Bronchial epithelial cell (primary cell): ENCODE measurements around the gene IDH3G. TPM values are rescaled to one million over a fixed set of nuclear protein-coding genes. Genes with fewer than 3 reads are reported as not detected.

Experiments
- DNase-seq: peaks from one replicate; pipeline ENCODE4 v3.0.0-alpha.2; 2010; ENCODE audit warnings: low read depth
- FAIRE-seq: peaks from 2 replicates; lab custom pipeline; 2011; peaks lifted over from hg19 to GRCh38; lab: Jason Lieb, UNC
- H3K27me3 ChIP-seq: 2 replicates; pipeline ENCODE4 v1.5.1; 2011; ENCODE audit warnings: low read length; ENCODE audit not compliant: control insufficient read depth, insufficient read depth
- H3K36me3 ChIP-seq: 2 replicates; pipeline ENCODE4 v1.5.1; 2011; ENCODE audit warnings: low read length; ENCODE audit not compliant: control insufficient read depth, insufficient read depth
- H3K4me3 ChIP-seq: 2 replicates; pipeline ENCODE4 v1.5.1; 2011; ENCODE audit warnings: mild to moderate bottlenecking, low read depth, low read length, control low read depth
- total RNA-seq: library from RNA; depleted of rRNA; stranded (reverse); fragments of >200 nt; gene quantifications from 2 replicates; pipeline ENCODE4 v1.2.1, GENCODE V29; 2014
- TF ChIP-seq, protein P1 (sequence below): IDR thresholded peaks from 2 replicates; pipeline ENCODE4 v1.5.1; 2011; ENCODE audit warnings: mild to moderate bottlenecking, moderate library complexity, low read length, control low read depth, inconsistent platforms; ENCODE audit not compliant: insufficient read depth, severe bottlenecking

Gene IDH3G
- total RNA-seq, 1 donor from 2014 or later = 26.3 TPM

DNA sequence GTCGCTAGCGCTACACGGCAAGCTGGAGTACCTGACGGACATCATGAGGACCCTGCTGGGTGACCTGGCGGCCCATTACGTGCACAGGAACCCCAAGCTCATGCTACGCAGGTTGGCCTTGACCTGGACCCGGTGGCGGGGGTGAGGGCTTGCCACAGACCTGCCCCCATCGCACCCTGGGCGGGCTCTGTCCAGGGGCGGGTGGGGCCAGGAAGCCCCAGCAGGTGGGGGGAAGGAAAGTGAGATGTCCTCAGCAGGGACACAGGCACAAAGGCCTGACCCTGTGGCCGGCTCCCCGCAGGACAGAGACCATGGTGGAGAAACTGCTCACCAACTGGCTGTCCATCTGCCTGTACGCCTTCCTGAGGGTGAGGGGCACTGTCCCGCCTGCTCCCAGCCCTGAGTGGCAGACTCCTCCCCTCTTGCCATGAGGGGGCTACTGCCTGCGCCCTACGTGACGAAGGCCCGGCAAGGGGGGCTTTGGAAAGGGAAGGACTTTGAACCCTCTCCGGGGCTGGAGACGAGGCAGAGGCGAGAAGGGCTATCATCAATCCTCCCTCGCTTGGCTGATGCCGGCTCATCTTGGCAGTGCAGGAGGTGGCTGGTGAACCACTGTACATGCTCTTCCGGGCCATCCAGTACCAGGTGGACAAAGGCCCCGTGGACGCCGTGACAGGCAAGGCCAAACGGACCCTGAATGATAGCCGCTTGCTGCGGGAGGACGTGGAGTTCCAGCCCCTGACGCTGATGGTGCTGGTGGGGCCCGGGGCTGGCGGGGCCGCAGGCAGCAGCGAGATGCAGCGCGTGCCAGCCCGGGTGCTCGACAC, 18.7 kb downstream of the IDH3G start:
- TF ChIP-seq, protein P1, sequence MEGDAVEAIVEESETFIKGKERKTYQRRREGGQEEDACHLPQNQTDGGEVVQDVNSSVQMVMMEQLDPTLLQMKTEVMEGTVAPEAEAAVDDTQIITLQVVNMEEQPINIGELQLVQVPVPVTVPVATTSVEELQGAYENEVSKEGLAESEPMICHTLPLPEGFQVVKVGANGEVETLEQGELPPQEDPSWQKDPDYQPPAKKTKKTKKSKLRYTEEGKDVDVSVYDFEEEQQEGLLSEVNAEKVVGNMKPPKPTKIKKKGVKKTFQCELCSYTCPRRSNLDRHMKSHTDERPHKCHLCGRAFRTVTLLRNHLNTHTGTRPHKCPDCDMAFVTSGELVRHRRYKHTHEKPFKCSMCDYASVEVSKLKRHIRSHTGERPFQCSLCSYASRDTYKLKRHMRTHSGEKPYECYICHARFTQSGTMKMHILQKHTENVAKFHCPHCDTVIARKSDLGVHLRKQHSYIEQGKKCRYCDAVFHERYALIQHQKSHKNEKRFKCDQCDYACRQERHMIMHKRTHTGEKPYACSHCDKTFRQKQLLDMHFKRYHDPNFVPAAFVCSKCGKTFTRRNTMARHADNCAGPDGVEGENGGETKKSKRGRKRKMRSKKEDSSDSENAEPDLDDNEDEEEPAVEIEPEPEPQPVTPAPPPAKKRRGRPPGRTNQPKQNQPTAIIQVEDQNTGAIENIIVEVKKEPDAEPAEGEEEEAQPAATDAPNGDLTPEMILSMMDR = no peak
- no peak overlapping the region for H3K4me3 ChIP-seq
- FAIRE-seq (no peak), DNase-seq (no peak)
- peaks cover 8% of the 10 kb centered on the region for H3K36me3 ChIP-seq
- no peaks in the 10 kb centered on the region for H3K27me3 ChIP-seq

DNA sequence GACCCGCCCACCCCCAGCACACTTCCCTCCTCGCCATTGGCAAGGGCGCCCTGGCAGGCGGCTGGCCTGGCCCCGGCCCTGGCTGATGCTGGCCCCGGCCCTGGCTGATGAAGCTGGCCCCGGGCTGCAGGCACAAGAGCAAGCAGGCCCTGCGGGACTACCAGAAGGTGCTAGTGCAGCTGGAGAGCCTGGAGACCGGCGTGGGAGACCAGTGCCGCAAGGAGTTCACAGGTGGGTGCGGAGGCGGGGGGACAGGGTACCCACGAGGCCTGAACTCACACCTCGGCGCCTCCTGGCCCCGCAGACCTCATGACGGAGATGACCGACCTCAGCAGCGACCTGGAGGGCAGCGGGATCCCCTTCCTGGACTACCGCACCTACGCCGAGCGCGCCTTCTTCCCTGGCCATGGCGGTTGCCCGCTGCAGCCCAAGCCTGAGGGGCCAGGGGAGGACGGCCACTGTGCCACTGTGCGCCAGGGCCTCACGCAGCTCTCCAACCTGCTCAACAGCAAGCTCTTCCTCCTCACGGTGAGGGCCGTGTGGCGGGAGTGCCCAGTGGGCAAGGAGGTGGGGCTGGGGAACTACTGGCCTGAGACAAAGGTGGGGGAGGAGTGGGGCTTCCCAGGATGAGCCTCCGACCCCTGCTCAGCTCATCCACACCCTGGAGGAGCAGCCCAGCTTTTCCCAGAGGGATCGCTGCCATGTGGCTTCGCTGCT, 19.4 kb downstream of the IDH3G start:
- Histone ChIP-seq H3K36me3 (peaks cover 8% of the 10 kb centered on the region), H3K4me3 (no peak overlapping the region), H3K27me3 (no peaks in the 10 kb centered on the region)
- FAIRE-seq = no peak
- TF ChIP-seq, protein P1 = no peak
- no peak for DNase-seq

DNA sequence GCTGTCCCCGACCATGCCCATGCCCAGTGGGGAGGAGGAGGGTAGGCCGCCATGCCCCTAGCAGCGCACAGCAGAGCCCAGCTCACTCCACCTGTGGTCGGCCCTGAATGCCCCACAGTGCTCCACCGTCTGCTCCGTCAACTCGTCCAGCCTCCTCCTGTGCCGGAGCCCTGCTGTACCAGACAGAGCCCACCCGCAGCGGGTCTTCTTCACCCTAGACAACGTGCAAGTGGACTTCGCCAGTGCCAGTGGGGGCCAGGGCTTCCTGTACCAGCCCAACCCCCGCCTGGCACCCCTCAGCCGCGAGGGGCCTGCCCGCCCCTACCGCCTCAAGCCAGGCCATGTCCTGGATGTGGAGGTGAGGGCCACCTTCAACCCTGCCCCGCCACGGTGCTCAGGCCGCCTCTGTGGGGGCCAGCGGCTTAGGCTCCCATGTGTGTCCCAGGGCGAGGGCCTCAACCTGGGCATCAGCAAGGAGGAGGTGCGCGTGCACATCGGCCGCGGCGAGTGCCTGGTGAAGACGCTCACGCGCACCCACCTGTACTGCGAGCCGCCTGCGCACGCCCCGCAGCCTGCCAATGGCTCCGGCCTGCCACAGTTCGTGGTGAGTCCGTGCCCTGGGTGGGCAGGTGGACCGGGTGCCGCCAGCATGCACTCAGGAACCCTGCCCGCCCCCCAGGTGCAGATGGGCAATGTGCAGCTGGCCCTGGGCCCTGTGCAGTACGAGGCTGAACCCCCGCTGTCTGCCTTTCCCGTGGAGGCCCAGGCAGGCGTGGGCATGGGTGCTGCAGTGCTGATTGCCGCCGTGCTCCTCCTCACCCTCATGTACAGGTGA, 20.2 kb downstream of the IDH3G start:
- TF ChIP-seq, protein P1 = no peak
- DNase-seq = no peak
- no peak for FAIRE-seq
- H3K27me3 ChIP-seq = no peaks in the 10 kb centered on the region
- H3K36me3 ChIP-seq = peaks cover 11% of the 10 kb centered on the region
- no peak overlapping the region for H3K4me3 ChIP-seq

DNA sequence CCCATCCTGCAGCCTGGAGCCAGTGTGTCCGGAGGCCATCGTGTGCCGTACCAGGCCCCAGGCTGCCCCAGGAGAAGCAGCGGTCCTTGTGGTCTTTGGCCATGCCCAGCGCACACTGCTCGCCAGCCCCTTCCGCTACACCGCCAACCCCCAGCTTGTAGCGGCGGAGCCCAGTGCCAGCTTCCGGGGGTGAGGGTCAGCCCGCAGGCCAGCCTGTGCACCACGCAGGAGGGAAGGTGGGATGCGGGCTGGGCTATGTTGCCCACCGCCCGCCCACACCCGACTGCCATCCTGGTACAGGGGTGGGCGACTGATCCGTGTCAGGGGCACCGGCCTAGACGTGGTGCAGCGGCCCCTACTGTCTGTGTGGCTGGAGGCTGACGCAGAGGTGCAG, 21.0 kb downstream of the IDH3G start:
- no peak overlapping the region for H3K4me3 ChIP-seq
- DNase-seq = no peak
- FAIRE-seq = no peak
- TF ChIP-seq, protein P1 = no peak
- no peaks in the 10 kb centered on the region for H3K27me3 ChIP-seq
- peaks cover 12% of the 10 kb centered on the region for H3K36me3 ChIP-seq

DNA sequence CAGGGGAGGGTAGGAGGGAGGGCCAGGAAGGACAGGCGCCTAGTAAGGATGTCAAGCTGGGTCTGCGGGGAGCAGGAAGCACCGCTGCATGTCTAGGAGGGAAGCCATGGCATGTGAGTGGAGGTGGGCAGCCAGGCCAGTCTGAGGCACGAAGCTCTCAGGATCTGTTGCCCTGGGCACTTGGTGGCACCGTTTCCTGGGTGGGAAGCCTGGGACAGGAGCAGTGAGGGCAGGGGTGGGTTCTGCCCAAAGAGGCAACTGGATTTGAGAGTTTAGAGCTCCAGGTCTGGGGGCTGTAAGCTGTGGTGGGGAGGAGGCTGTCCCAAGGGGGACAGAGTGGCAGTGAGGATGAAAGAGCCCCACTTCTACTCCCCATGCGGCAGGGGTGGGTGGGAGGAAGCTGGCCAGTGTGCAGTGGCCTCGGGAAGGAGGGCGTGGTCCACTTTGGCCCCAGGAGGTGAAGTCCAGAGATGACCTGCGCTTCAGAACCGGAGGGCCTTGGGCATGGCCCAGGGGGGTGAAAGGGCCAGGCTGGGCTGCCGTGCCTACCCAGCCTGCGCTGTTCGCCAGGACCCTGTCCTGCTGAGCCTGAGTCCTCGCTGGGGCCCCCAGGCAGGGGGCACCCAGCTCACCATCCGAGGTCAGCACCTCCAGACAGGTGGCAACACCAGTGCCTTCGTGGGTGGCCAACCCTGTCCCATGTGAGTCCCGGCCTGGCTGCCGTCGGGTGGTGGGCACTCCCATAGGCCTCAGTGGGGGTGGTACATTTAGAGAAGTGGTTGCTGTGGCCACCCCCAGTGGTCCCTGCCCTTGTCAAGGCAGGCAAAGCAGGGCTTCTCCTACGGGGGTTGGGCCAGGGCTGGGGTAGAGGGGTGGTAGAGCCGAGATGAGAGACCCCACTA, 21.6 kb downstream of the IDH3G start:
- DNase-seq (no peak), FAIRE-seq (no peak)
- no peaks in the 10 kb centered on the region for H3K27me3 ChIP-seq
- H3K36me3 ChIP-seq = peaks cover 12% of the 10 kb centered on the region
- no peak overlapping the region for H3K4me3 ChIP-seq
- TF ChIP-seq, protein P1 = no peak
